ENCODE data around the gene NTN1. TPM values are rescaled to one million over a fixed set of nuclear protein-coding genes. Genes with fewer than 3 reads are reported as not detected.

Gene NTN1
- polyA plus RNA-seq, 3 donors: 0.03 to 0.04 TPM; not detected in 1

DNA sequence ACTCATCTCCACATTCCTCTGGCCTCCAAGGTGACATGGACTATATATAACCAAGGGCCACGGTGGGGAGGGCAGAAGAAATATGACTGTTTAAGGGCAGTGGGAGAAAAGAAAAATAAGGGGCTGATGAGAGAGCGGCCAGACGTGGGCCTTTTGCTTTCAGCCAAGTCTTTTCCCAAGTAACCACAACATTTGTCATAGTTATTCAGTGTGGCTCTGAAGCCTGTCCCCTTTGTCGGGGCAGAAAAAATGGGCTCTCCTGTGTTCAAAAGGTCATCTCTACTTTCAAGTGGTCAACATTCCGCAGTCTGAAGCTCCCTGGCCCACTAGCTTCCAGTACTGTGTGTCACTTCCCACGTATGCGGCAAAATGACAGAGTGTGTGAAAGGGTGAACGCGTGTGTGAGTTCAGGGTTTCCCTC, 245.4 kb downstream of the NTN1 start:
- no peaks in the 10 kb centered on the region for H3K4me1 Mint-ChIP-seq
- H3K4me1 ChIP-seq (ENCODE audit: control insufficient read depth in 1 of 2, insufficient read depth in 2 of 2, low read length in 2 of 2): no peaks in the 10 kb centered on the region
- peaks cover 0 to 8% (median 3%) of the 10 kb centered on the region in 7 donors for H3K9me3 Mint-ChIP-seq
- H3K4me3 Mint-ChIP-seq: no peak overlapping the region
- H3K27me3 ChIP-seq (ENCODE audit: control insufficient read depth in 2 of 2, insufficient read depth in 2 of 2, low read length in 2 of 2): no peaks in the 10 kb centered on the region
- TF ChIP-seq, protein P1, sequence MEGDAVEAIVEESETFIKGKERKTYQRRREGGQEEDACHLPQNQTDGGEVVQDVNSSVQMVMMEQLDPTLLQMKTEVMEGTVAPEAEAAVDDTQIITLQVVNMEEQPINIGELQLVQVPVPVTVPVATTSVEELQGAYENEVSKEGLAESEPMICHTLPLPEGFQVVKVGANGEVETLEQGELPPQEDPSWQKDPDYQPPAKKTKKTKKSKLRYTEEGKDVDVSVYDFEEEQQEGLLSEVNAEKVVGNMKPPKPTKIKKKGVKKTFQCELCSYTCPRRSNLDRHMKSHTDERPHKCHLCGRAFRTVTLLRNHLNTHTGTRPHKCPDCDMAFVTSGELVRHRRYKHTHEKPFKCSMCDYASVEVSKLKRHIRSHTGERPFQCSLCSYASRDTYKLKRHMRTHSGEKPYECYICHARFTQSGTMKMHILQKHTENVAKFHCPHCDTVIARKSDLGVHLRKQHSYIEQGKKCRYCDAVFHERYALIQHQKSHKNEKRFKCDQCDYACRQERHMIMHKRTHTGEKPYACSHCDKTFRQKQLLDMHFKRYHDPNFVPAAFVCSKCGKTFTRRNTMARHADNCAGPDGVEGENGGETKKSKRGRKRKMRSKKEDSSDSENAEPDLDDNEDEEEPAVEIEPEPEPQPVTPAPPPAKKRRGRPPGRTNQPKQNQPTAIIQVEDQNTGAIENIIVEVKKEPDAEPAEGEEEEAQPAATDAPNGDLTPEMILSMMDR (IDR thresholded peaks at IDR 0.05): no peak
- no peak overlapping the region for H3K27ac ChIP-seq (ENCODE audit: low read depth in 1 of 2, low read length in 2 of 2)
- WGBS (ENCODE audit: insufficient coverage): 98% methylated on average over 6 of the region's 9 CpGs
- no peak overlapping the region for H3K4me2 ChIP-seq (replicated peaks; ENCODE audit: extremely low read depth, low read length, poor library complexity, severe bottlenecking)
- no peaks in the 10 kb centered on the region for H4K20me1 ChIP-seq (ENCODE audit: insufficient read depth, low read length)
- H3K79me2 ChIP-seq (ENCODE audit: insufficient read depth, low read length): no peaks in the 10 kb centered on the region
- no peak overlapping the region for H3K27ac Mint-ChIP-seq
- H3K27me3 Mint-ChIP-seq (ENCODE audit: low read depth in 3 of 3): peaks cover 0 to 2% (median 2%) of the 10 kb centered on the region in 3 donors
- H3K4me3 ChIP-seq (replicated peaks in 1 of 3; ENCODE audit: low read depth in 2 of 3, low read length in 3 of 3): no peak overlapping the region
- H3K36me3 ChIP-seq (replicated peaks in 1 of 2; ENCODE audit: control insufficient read depth in 1 of 2, insufficient read depth in 2 of 2, low read length in 2 of 2): no peaks in the 10 kb centered on the region
- DNase-seq: no peak
- H3K36me3 Mint-ChIP-seq: peaks cover 8 to 12% of the 10 kb centered on the region in 2 donors
- H2AFZ ChIP-seq (ENCODE audit: insufficient read depth, low read depth, low read length, poor library complexity, severe bottlenecking): no peak overlapping the region
- H3K9me3 ChIP-seq (replicated peaks in 1 of 2; ENCODE audit: control insufficient read depth in 1 of 2, insufficient read depth in 1 of 2, low read length in 2 of 2): peaks cover 0 to 4% of the 10 kb centered on the region in 2 donors
- H3K9ac ChIP-seq (ENCODE audit: insufficient read depth, low read length, poor library complexity, severe bottlenecking): no peak overlapping the region
- intact Hi-C loops (cut with micrococcal nuclease): no loop called here

DNA sequence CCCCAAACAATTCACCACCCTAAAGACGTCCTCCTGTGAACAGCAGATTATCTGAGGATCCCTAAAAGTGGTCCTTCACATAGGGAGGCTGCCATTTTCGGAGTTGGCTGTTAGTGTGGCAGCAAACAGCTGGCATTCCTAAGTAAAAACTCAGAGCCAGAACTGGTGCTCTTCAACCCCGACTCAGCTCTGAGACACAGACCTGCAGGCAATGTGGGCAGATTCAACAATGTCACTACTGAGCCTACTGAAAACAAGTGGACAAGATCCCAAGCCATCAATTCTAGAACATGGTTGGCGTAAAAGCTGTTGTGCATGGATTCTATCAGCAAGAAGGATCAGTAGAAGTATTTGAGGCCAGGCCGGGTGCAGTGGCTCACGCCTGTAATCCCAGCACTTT, 247.2 kb downstream of the NTN1 start:
- Histone ChIP-seq H3K4me2 (replicated peaks; ENCODE audit: extremely low read depth, low read length, poor library complexity, severe bottlenecking) (no peak overlapping the region), H3K9ac (ENCODE audit: insufficient read depth, low read length, poor library complexity, severe bottlenecking) (no peak overlapping the region), H3K9me3 (replicated peaks in 1 of 2; ENCODE audit: control insufficient read depth in 1 of 2, insufficient read depth in 1 of 2, low read length in 2 of 2) (peaks cover 0 to 4% of the 10 kb centered on the region in 2 donors), H3K4me1 (ENCODE audit: control insufficient read depth in 1 of 2, insufficient read depth in 2 of 2, low read length in 2 of 2) (no peaks in the 10 kb centered on the region), H3K27me3 (ENCODE audit: control insufficient read depth in 2 of 2, insufficient read depth in 2 of 2, low read length in 2 of 2) (no peaks in the 10 kb centered on the region), H3K4me3 (replicated peaks in 1 of 3; ENCODE audit: low read depth in 2 of 3, low read length in 3 of 3) (no peak overlapping the region), H2AFZ (ENCODE audit: insufficient read depth, low read depth, low read length, poor library complexity, severe bottlenecking) (no peak overlapping the region), H3K36me3 (replicated peaks in 1 of 2; ENCODE audit: control insufficient read depth in 1 of 2, insufficient read depth in 2 of 2, low read length in 2 of 2) (no peaks in the 10 kb centered on the region), H3K79me2 (ENCODE audit: insufficient read depth, low read length) (no peaks in the 10 kb centered on the region), H4K20me1 (ENCODE audit: insufficient read depth, low read length) (no peaks in the 10 kb centered on the region), H3K27ac (ENCODE audit: low read depth in 1 of 2, low read length in 2 of 2) (no peak overlapping the region)
- H3K27me3 Mint-ChIP-seq (ENCODE audit: low read depth in 3 of 3): peaks cover 0 to 2% (median 0%) of the 10 kb centered on the region in 3 donors
- no peak overlapping the region for H3K27ac Mint-ChIP-seq
- intact Hi-C loops (cut with micrococcal nuclease): no loop called here
- H3K36me3 Mint-ChIP-seq: peaks cover 8 to 12% of the 10 kb centered on the region in 2 donors
- WGBS (ENCODE audit: insufficient coverage): 100% methylated on average over 4 of the region's 6 CpGs
- no peaks in the 10 kb centered on the region for H3K4me1 Mint-ChIP-seq
- H3K4me3 Mint-ChIP-seq: no peak overlapping the region
- DNase-seq: no peak
- TF ChIP-seq, protein P1 (IDR thresholded peaks at IDR 0.05): no peak
- H3K9me3 Mint-ChIP-seq: peaks cover 0 to 8% (median 3%) of the 10 kb centered on the region in 7 donors
